Thymus (tissue), 11 donors: ENCODE measurements around the gene TMEM225B. TPM values are rescaled to one million over a fixed set of nuclear protein-coding genes. Genes with fewer than 3 reads are reported as not detected.
"Not testable (repeated sequence)": the region's sequence is repeated elsewhere in the genome, so short reads cannot be mapped to it uniquely, and the experiment has no call there.

ENCODE experiments used
- DNase-seq, 9 donors: peaks; one replicate each; pipeline ENCODE4 v3.0.0-alpha.2; 2013; ENCODE audit warnings: low spot score in 9 of 9, low read depth in 6 of 9, missing footprints in 1 of 9
- H3K27ac ChIP-seq, 2 donors: one replicate each; pipeline ENCODE4 v1.5.1; 2013; ENCODE audit warnings: control low read depth in 1 of 2, low read depth in 1 of 2, low read length in 1 of 2, mild to moderate bottlenecking in 1 of 2, moderate library complexity in 1 of 2
- H3K27me3 ChIP-seq, 2 donors: one replicate each; pipeline ENCODE4 v1.5.1; 2013; ENCODE audit warnings: low read length in 1 of 2; ENCODE audit not compliant: control insufficient read depth in 2 of 2, insufficient read depth in 1 of 2
- H3K36me3 ChIP-seq, 2 donors: one replicate each; pipeline ENCODE4 v1.5.1; 2013; ENCODE audit warnings: low read length in 1 of 2, mild to moderate bottlenecking in 1 of 2, moderate library complexity in 1 of 2; ENCODE audit not compliant: control insufficient read depth in 2 of 2, insufficient read depth in 2 of 2
- H3K4me1 ChIP-seq, 2 donors: one replicate each; pipeline ENCODE4 v1.5.1; 2013; ENCODE audit warnings: low read length in 2 of 2; ENCODE audit not compliant: control insufficient read depth in 2 of 2, insufficient read depth in 2 of 2
- H3K4me3 ChIP-seq, 2 donors: one replicate each; pipeline ENCODE4 v1.5.1; 2013; ENCODE audit warnings: low read length in 2 of 2, control low read depth in 1 of 2, mild to moderate bottlenecking in 1 of 2
- H3K9me3 ChIP-seq, 2 donors: one replicate each; pipeline ENCODE4 v1.5.1; 2013; ENCODE audit warnings: low read length in 1 of 2, mild to moderate bottlenecking in 1 of 2; ENCODE audit not compliant: control insufficient read depth in 2 of 2, insufficient read depth in 1 of 2
- WGBS: extraction: QIAGEN DNeasy Blood & Tissue Kit; methylation state at CpG from one replicate; pipeline ENCODE4 v1.1.7; 2013; 5-methylcytosine and 5-hydroxymethylcytosine counted together
- polyA plus RNA-seq: library from polyadenylated mRNA; stranded (reverse); fragments of 200-250 nt; gene quantifications from one replicate; pipeline ENCODE4 v1.2.3, GENCODE V29; 2013
- total RNA-seq: library from RNA; stranded (reverse); fragments of 120-200 nt; gene quantifications from one replicate; pipeline ENCODE4 v1.2.4, GENCODE V29; 2013
- donor health status: healthy.

The TMEM225B gene
- total and polyA plus RNA-seq, 2 donors: 1.5 to 2.8 TPM

DNA sequence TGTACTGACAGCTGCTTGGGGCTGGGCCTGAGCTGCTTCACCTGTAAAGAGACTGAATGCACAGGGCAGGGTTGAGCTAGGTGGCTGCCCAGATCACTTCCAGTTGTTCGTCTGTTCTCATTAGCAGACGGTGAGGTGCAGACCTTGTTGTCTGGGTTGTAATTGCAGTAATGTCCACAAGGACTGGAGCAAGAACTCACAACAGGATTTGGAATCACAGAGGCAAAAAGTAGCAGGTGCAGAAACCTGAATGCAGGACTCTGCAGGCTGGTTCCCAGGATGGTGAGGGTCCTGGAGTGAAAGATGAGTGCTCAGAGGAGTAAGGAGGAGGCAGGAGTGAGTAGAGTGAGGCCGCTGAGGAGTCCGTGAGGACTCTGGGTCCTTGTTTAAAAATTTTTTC is 27.9 kb downstream of the TMEM225B start:
- Histone ChIP-seq H3K4me1 (peaks cover 24 to 34% of the 10 kb centered on the region in 2 donors), H3K27ac (no peak overlapping the region), H3K4me3 (no peak overlapping the region), H3K9me3 (no peaks in the 10 kb centered on the region), H3K27me3 (no peaks in the 10 kb centered on the region), H3K36me3 (peaks cover 73 to 94% of the 10 kb centered on the region in 2 donors)
- no peak for DNase-seq
- WGBS: 98% methylated on average over 4 of the region's 4 CpGs

DNA sequence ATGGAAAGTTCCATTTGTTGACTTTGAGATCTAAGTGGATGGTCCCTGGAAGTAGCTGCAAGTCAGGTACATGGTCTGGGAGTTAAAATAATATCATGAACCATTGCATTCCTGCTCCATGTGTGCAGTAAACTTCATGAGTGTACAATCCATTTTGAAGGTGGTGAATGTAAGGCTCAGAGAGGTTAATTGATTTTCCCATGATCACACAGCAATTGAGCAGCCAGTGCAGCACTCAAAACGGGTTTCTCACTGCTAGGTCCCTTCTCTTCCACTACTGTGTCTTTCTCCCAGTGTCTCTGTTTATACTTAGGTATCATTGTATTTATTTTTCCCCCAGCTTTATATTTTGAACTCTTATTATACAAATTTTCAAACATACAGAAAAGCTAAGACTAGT is 28.6 kb downstream of the TMEM225B start:
- DNase-seq: no peak
- Histone ChIP-seq H3K9me3 (no peaks in the 10 kb centered on the region), H3K27me3 (no peaks in the 10 kb centered on the region), H3K4me3 (no peak overlapping the region), H3K4me1 (peaks cover 24 to 34% of the 10 kb centered on the region in 2 donors), H3K27ac (no peak overlapping the region), H3K36me3 (peaks cover 72 to 93% of the 10 kb centered on the region in 2 donors)
- WGBS: 92% methylated on average over 1 of the region's 1 CpG

DNA sequence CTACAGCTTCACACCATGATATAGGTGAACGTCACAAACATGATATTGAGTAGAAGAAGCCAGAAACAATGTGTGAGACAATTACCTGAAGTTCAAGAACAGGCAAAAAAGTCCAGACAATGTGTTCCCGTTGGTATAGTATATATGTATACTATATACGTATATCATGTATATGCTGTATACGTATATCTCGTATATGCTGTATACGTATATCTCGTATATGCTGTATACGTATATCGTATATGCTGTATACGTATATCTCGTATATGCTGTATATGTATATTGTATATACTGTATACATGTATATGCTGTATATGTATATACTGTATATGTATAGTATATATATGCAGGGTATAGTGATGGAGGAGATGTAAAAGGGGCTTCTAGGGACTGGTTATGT is 29.4 kb downstream of the TMEM225B start:
- no peaks in the 10 kb centered on the region for H3K27me3 ChIP-seq
- H3K36me3 ChIP-seq: peaks cover 72 to 95% of the 10 kb centered on the region in 2 donors
- no peak overlapping the region for H3K27ac ChIP-seq
- no peak for DNase-seq
- no peaks in the 10 kb centered on the region for H3K9me3 ChIP-seq
- peaks cover 23 to 30% of the 10 kb centered on the region in 2 donors for H3K4me1 ChIP-seq
- no peak overlapping the region for H3K4me3 ChIP-seq
- WGBS: 98% methylated on average over 11 of the region's 11 CpGs

DNA sequence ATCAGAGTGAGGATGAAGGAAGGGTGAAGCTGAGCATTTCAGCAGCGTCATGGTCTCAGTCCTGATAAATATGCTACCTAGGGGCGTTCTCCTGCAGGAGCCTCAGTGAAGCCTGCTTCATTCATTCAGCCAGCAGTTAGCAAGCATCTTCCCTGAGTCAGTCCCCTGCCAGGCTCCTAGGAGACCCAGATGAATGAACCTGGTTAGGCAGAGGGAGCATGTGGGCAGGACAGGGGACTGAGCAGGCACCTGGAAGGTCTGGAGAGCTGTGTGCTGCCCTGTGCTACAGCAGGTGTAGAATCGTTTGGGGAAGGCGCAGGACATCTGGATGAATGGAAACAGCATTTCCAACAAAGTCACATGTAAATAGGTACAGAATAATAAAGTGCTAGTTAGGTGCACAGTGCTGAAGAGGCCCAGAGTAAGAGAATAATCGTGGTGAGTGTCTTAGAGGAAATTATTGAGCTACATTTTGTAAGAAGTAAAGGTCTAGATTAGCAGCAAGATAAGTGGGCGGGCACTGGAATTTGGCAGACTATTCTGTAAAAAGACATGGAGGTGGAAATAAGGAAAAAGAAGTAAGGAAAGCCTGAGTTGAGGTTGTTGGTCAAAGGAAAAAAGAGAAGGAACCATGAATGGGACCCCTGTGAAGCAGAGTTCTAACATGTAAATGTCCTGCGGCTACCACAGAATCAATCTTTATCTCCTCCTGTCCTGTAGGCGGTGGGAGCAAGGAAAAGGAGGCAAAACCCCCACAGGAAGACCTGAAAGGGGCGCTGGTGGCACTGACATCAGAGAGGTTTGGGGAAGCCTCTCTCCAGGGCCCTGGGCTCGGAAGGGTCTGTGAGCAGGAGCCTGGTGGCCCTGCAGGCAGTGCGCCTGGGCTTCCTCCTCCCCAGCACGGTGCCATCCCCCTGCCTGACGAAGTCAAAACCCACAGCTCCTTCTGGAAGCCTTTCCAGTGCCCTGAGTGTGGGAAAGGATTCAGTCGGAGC is 30.7 kb downstream of the TMEM225B start:
- no peak overlapping the region for H3K4me3 ChIP-seq
- H3K9me3 ChIP-seq: no peaks in the 10 kb centered on the region
- H3K27me3 ChIP-seq: no peaks in the 10 kb centered on the region
- peaks cover 62 to 89% of the 10 kb centered on the region in 2 donors for H3K36me3 ChIP-seq
- peaks cover 13 to 19% of the 10 kb centered on the region in 2 donors for H3K4me1 ChIP-seq
- H3K27ac ChIP-seq: no peak overlapping the region
- no peak for DNase-seq
- 94% methylated on average over 14 of the region's 14 CpGs for WGBS

DNA sequence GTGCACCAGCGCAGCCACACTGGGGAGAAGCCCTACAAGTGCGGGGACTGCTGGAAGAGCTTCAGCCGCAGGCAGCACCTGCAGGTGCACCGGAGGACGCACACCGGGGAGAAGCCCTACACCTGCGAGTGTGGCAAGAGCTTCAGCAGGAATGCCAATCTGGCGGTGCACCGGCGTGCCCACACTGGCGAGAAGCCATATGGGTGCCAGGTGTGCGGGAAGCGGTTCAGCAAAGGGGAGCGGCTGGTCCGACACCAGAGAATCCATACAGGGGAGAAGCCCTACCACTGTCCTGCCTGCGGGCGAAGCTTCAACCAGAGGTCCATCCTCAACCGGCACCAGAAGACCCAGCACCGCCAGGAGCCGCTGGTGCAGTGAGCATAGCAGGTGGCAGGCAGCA is 31.6 kb downstream of the TMEM225B start:
- H3K27me3 ChIP-seq: no peaks in the 10 kb centered on the region
- peaks cover 6 to 10% of the 10 kb centered on the region in 2 donors for H3K4me1 ChIP-seq
- no peaks in the 10 kb centered on the region for H3K9me3 ChIP-seq
- peaks cover 59 to 84% of the 10 kb centered on the region in 2 donors for H3K36me3 ChIP-seq
- no peak overlapping the region for H3K27ac ChIP-seq
- no peak for DNase-seq
- 93% methylated on average over 20 of the region's 20 CpGs for whole genome bisulfite sequencing
- no peak overlapping the region for H3K4me3 ChIP-seq

DNA sequence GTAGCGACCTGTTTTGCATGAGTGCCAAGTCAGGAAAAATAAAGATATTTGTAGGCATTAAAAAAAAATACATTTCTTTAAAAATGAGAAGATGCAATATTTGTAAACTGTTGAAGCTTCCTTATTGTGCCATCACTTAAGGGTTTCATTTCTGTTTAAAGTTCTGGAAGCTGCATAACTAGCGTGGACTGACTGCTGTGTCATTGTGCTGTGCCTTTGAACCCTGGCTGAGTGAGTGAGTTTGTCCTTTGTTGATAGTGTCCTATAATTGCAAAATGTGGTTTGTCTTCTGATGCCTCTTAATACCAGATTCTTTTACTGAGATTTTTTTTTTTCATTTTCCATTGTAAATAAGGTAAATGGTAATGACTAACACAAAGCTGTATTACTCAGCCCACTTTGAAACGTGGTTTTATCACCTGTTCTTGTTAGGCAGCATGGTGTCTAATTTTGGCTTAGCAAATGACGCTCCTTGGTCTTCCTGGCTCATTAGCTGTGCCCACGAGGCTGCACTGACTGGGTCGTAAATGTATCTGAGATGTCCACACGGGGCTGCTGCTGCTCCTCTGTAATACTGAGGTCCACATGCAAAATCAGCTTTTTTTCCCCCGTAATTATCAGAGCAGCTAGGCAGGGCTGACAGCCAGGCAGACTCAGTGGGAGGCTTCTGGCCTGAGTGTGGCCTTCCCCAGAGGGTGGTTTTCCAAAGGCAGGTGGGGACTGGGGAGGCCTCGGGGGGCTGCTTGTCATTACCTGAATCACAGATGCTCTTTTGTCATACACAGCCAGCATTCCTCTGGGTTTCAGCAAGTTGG is 33.4 kb downstream of the TMEM225B start:
- peak overlapping the region in 1 of 2 donors; percentile 42 for H3K27ac ChIP-seq
- DNase-seq: peak in 1 of 9 donors; percentile 7
- no peak overlapping the region for H3K4me3 ChIP-seq
- 91% methylated on average over 9 of the region's 9 CpGs for WGBS
- no peaks in the 10 kb centered on the region for H3K4me1 ChIP-seq
- no peaks in the 10 kb centered on the region for H3K9me3 ChIP-seq
- H3K27me3 ChIP-seq: no peaks in the 10 kb centered on the region
- peaks cover 40 to 66% of the 10 kb centered on the region in 2 donors for H3K36me3 ChIP-seq

DNA sequence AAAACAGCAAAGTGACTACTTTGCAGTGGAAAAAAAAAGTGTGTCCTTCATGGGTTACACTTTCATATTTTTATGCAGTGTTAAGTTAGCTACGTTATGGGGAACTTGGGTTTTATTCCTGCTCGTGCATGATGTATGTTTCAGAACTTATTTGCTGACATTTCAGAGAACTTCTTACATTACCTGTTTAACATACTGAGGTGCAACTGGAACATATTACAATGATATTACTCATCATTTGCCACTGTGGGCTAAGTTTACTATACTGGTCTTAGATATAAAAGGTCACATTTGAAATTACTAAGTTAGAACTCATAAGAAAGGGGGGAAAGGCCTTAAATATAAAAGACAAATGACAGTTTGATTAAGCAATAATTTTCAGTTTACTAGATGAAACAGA is 39.3 kb downstream of the TMEM225B start:
- H3K4me3 ChIP-seq, DNase-seq, H3K9me3 ChIP-seq, H3K4me1 ChIP-seq, H3K27ac ChIP-seq, H3K27me3 ChIP-seq: not testable (repeated sequence)
- peaks cover 6 to 12% of the 10 kb centered on the region in 2 donors for H3K36me3 ChIP-seq
- WGBS: 89% methylated on average over 2 of the region's 2 CpGs

DNA sequence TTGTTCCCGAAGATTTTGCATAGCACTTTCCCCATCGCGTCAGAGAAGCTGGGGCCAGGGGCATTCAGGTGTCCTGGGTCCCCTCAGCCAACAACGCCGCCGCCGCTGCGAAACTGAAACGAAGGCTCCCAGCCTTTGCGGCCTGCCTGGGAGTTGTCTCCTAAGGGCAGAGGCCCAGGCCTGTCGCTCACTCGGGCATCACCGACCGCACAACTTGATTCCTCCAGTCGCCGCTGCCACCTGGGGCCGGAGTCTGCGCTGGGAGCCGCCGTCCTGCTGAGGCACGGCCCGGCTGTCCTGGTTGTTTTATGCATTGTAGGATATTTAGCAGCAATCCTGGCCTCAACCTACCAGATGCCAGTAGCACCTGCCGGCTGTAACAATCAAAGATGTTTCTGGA is 40.7 kb downstream of the TMEM225B start:
- Histone ChIP-seq H3K4me3 (no peak overlapping the region), H3K27me3 (no peaks in the 10 kb centered on the region), H3K4me1 (no peaks in the 10 kb centered on the region), H3K36me3 (peaks cover 4 to 5% of the 10 kb centered on the region in 2 donors), H3K27ac (no peak overlapping the region), H3K9me3 (no peaks in the 10 kb centered on the region)
- no peak for DNase-seq
- WGBS: 98% methylated on average over 23 of the region's 23 CpGs

DNA sequence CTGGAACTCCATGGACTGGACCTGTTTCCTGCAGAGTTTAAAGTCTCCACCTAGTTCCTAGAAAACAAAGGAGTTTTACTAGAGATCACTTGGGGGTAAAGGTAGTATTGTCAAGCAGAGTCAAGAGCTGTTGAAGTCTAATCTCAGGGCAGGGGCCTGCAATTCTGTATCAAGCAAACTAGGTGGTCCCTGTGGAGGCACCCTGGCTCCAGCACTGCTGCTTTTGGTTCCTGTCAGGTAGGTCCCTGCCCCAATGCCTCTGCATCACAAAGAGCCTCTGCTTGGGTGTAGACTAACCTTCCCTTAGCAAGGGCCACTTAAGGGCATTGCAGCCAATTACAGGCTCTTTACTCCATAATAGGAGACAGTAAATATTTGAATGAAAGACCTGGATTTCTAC is 41.2 kb downstream of the TMEM225B start:
- no peaks in the 10 kb centered on the region for H3K9me3 ChIP-seq
- DNase-seq: no peak
- no peaks in the 10 kb centered on the region for H3K4me1 ChIP-seq
- no peak overlapping the region for H3K27ac ChIP-seq
- peaks cover 0 to 5% of the 10 kb centered on the region in 2 donors for H3K36me3 ChIP-seq
- no peak overlapping the region for H3K4me3 ChIP-seq
- H3K27me3 ChIP-seq: no peaks in the 10 kb centered on the region
